Measurements from ENCODE around the gene KIR2DL1. TPM values are rescaled to one million over a fixed set of nuclear protein-coding genes. Genes with fewer than 3 reads are reported as not detected.
"Not testable (repeated sequence)": the region's sequence is repeated elsewhere in the genome, so short reads cannot be mapped to it uniquely, and the experiment has no call there.

KIR2DL1 gene
- total and polyA plus RNA-seq, 12 donors: 0.04 to 0.16 TPM; not detected in 10

DNA sequence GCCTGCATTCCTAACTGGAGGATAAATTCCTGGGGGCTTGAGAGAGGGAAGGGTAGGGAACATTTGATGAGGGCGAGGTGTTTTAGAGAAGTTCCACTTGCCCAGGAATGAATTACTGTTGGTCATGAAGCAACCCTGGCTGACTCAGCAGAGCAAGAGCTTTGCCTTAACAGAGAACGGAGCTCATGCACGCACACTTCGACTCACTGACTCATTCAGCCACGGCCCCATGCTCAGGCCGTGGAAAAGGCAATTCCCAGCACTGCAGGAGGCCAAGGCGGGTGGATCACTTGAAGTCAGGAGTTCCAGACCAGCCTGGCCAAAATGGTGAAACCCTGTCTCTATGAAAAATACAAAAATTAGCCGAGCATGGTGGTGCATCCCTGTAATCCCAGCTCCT, 5.4 kb upstream of the KIR2DL1 start:
- peaks cover 0 to 13% (median 0%) of the 10 kb centered on the region in 11 donors for H3K9me3 ChIP-seq
- ATAC-seq; H3K4me3 ChIP-seq; H3K27ac ChIP-seq; H3K4me1 ChIP-seq; intact Hi-C loops (cut with DNase I); H3K27me3 ChIP-seq; H3K36me3 ChIP-seq; DNase-seq: not testable (repeated sequence)
- WGBS, 2 donors: 67 to 70% methylated on average over 8 of the region's 8 CpGs

DNA sequence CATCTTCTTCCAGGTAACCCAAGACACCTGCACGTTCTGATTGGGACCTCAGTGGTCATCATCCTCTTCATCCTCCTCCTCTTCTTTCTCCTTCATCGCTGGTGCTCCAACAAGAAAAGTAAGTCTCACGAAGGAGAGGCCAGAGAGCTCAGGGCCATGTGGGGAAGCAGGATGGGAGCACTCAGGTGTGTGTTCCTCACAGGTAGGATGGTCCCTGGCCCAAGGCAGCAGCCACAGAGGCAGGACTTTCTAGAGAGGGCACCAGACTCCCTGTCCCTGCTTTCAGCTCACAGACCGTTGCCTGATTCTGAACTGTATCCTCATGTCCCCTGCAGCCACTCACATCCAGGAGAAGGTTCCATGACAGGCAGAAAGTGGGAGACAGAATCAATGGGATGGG, 3.1 kb upstream of the KIR2DL1 start:
- WGBS, 2 donors: 67 to 81% methylated on average over 4 of the region's 4 CpGs
- peaks cover 0 to 13% (median 0%) of the 10 kb centered on the region in 11 donors for H3K9me3 ChIP-seq

GRCh38 chr19:54770511-54770910, 918 bp downstream of the KIR2DL1 start:
- intact Hi-C loops (cut with DNase I): loop anchor here in 1 of 10 donors (5.0 kb wide), 1 partner anchor 77 kb away; no protein-coding TSS in a partner anchor
- DNase-seq, ATAC-seq, H3K27ac ChIP-seq, H3K4me1 ChIP-seq, H3K4me3 ChIP-seq, H3K9me3 ChIP-seq, H3K36me3 ChIP-seq, H3K27me3 ChIP-seq: not testable (repeated sequence)
- 73 to 77% methylated on average over 4 of the region's 4 CpGs for WGBS, 2 donors

More for the DNA sequence above, 3.1 kb upstream of the KIR2DL1 start:
- H3K4me1 ChIP-seq; intact Hi-C loops (cut with DNase I); H3K27me3 ChIP-seq; H3K36me3 ChIP-seq; H3K4me3 ChIP-seq; ATAC-seq; H3K27ac ChIP-seq; DNase-seq: not testable (repeated sequence)

GRCh38 chr19:54771018-54771960, 1.7 kb downstream of the KIR2DL1 start:
- intact Hi-C loops (cut with DNase I): loop anchor here in 1 of 10 donors (5.0 kb wide), 1 partner anchor 76 kb away; no protein-coding TSS in a partner anchor

GRCh38 chr19:54772666-54773065, 3.1 kb downstream of the KIR2DL1 start:
- H3K9me3 ChIP-seq, H3K27ac ChIP-seq, ATAC-seq, H3K4me3 ChIP-seq, H3K36me3 ChIP-seq, H3K4me1 ChIP-seq, H3K27me3 ChIP-seq, DNase-seq: not testable (repeated sequence)
- 39 to 43% methylated on average over 2 of the region's 2 CpGs for WGBS, 2 donors
- intact Hi-C loops (cut with DNase I): loop anchor here in 1 of 10 donors (5.0 kb wide), 1 partner anchor 75 kb away; no protein-coding TSS in a partner anchor

More at GRCh38 chr19:54771018-54771960, 1.7 kb downstream of the KIR2DL1 start:
- not testable (repeated sequence) for H3K27me3 ChIP-seq, H3K27ac ChIP-seq, H3K4me3 ChIP-seq, H3K4me1 ChIP-seq, DNase-seq, H3K9me3 ChIP-seq, H3K36me3 ChIP-seq, ATAC-seq
- 69 to 71% methylated on average over 10 to 13 of the region's 15 CpGs for WGBS, 2 donors

GRCh38 chr19:54775095-54775815, 5.7 kb downstream of the KIR2DL1 start:
- ATAC-seq; H3K27ac ChIP-seq; H3K4me1 ChIP-seq; H3K4me3 ChIP-seq; H3K9me3 ChIP-seq; H3K36me3 ChIP-seq; intact Hi-C loops (cut with DNase I); DNase-seq: not testable (repeated sequence)
- 62 to 78% methylated on average over 10 to 12 of the region's 12 CpGs for WGBS, 2 donors
- peaks cover 0 to 12% (median 0%) of the 10 kb centered on the region in 7 donors for H3K27me3 ChIP-seq

- DNase-seq, ATAC-seq: not testable (repeated sequence)
- 59 to 65% methylated on average over 8 of the region's 8 CpGs for WGBS, 2 donors
These were observed 6.2 kb downstream of the KIR2DL1 start for GRCh38 chr19:54775830-54776229.

DNA sequence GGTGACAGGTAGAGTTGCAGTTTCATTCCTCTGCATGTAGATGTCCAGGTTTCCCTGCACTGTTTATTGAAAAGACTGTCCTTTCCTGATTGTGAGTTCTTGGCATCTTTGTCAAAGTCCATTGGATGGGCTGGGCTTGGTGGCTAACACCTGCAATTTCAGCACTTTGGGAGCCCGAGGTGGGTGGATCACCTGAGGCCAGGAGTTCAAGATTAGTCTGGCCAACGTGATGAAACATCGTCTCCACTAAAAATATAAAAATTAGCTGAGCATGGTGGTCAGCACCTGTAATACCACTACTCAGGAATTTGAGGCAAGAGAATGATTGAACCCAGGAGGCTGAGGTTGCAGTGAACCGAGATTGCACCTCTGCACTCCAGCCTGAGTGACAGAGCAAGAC, 8.3 kb downstream of the KIR2DL1 start:
- H3K27ac ChIP-seq; H3K4me3 ChIP-seq; H3K9me3 ChIP-seq; intact Hi-C loops (cut with DNase I); H3K36me3 ChIP-seq; H3K4me1 ChIP-seq; DNase-seq; ATAC-seq: not testable (repeated sequence)
- peaks cover 0 to 12% (median 0%) of the 10 kb centered on the region in 7 donors for H3K27me3 ChIP-seq
- 51% methylated on average over 3 to 4 of the region's 4 CpGs for WGBS, 2 donors

More at GRCh38 chr19:54775830-54776229, 6.2 kb downstream of the KIR2DL1 start:
- peaks cover 0 to 12% (median 0%) of the 10 kb centered on the region in 7 donors for H3K27me3 ChIP-seq
- H3K4me1 ChIP-seq; H3K27ac ChIP-seq; intact Hi-C loops (cut with DNase I); H3K9me3 ChIP-seq; H3K36me3 ChIP-seq; H3K4me3 ChIP-seq: not testable (repeated sequence)

- H3K4me3 ChIP-seq; H3K4me1 ChIP-seq; H3K9me3 ChIP-seq; DNase-seq; H3K27ac ChIP-seq; intact Hi-C loops (cut with DNase I); ATAC-seq; H3K36me3 ChIP-seq: not testable (repeated sequence)
- 45 to 70% methylated on average over 7 of the region's 7 CpGs for WGBS, 2 donors
- H3K27me3 ChIP-seq: peaks cover 0 to 12% (median 0%) of the 10 kb centered on the region in 7 donors
These were observed 9.3 kb downstream of the KIR2DL1 start for GRCh38 chr19:54778896-54779295.

DNA sequence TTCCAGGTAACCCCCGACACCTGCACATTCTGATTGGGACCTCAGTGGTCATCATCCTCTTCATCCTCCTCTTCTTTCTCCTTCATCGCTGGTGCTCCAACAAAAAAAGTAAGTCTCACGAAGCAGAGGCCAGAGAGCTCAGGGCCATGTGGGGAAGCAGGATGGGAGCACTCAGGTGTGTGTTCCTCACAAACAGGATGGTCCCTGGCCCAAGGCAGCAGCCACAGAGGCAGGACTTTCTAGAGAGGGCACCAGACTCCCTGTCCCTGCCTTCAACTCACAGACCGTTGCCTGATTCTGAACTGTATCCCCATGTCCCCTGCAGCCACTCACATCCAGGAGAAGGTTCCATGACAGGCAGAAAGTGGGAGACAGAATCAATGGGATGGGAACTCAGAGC, 13.3 kb downstream of the KIR2DL1 start:
- intact Hi-C loops (cut with DNase I); H3K4me3 ChIP-seq; H3K4me1 ChIP-seq; ATAC-seq; H3K36me3 ChIP-seq; DNase-seq; H3K27ac ChIP-seq; H3K9me3 ChIP-seq; H3K27me3 ChIP-seq: not testable (repeated sequence)
- 64 to 70% methylated on average over 4 of the region's 4 CpGs for WGBS, 2 donors

Measured in heart right ventricle (tissue), 16 donors.